OCI-LY1 (cell line): ENCODE results near the gene SHC3.

Source experiments
- EZH2 ChIP-seq: fragments of 200-600 bp; sonication (generic), shearing (Covaris generic); IDR thresholded peaks from 2 replicates; pipeline ENCODE4 v1.8.0; 2017; ENCODE audit warnings: borderline replicate concordance, mixed run types, mild to moderate bottlenecking, antibody characterized with exemption, low read length, moderate library complexity, mixed read lengths
- TF ChIP-seq, protein P1 (sequence below): fragments of 200-600 bp; sonication (generic), shearing (Covaris generic); IDR thresholded peaks from 2 replicates; pipeline ENCODE4 v1.5.1; 2017; ENCODE audit warnings: mild to moderate bottlenecking, antibody characterized with exemption, low read length, moderate library complexity, mixed read lengths

- TF ChIP-seq, protein P1, sequence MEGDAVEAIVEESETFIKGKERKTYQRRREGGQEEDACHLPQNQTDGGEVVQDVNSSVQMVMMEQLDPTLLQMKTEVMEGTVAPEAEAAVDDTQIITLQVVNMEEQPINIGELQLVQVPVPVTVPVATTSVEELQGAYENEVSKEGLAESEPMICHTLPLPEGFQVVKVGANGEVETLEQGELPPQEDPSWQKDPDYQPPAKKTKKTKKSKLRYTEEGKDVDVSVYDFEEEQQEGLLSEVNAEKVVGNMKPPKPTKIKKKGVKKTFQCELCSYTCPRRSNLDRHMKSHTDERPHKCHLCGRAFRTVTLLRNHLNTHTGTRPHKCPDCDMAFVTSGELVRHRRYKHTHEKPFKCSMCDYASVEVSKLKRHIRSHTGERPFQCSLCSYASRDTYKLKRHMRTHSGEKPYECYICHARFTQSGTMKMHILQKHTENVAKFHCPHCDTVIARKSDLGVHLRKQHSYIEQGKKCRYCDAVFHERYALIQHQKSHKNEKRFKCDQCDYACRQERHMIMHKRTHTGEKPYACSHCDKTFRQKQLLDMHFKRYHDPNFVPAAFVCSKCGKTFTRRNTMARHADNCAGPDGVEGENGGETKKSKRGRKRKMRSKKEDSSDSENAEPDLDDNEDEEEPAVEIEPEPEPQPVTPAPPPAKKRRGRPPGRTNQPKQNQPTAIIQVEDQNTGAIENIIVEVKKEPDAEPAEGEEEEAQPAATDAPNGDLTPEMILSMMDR = no peak
- no peak for TF ChIP-seq EZH2
These were observed 7.4 kb downstream of the SHC3 start for GRCh38 chr9:89171231-89171630.
